Panc1 (cell line): ENCODE measurements around the gene NSMF. TPM values are rescaled to one million over a fixed set of nuclear protein-coding genes. Genes with fewer than 3 reads are reported as not detected.

Experiments
- ATAC-seq: fragments of 200-7000 bp; cut with Tn5 transposase; 2 replicates; pipeline ENCODE4 v1.9.1; 2020; ENCODE audit warnings: mild to moderate bottlenecking, moderate library complexity
- BruUV-seq: library from RNA; stranded (reverse); fragments of 400-500 nt; replicated peaks from 2 replicates; lab custom pipeline; 2021; lab: Mats Ljungman, UMichigan
- CTCF ChIA-PET: fragments of 300-600 bp; sonication (Branson Sonifier 250); formaldehyde crosslinking; loops from one replicate; lab custom pipeline; 2022; ENCODE audit warnings: antibody characterized with exemption; lab: Charles Lee
- POLR2A ChIA-PET: fragments of 300-600 bp; sonication (Branson Sonifier 250); formaldehyde crosslinking; loops from one replicate; lab custom pipeline; 2022; ENCODE audit warnings: antibody characterized with exemption; lab: Charles Lee
- DNase-seq: peaks from one replicate; pipeline ENCODE4 v3.0.0-alpha.2; 2010; ENCODE audit warnings: low read depth, low spot score
- H3K27ac ChIP-seq: 2 replicates; pipeline ENCODE4 v1.5.1; 2011; ENCODE audit warnings: mild to moderate bottlenecking, low read length, inconsistent platforms
- H3K27me3 ChIP-seq: fragments of 200-500 bp; sonication (Bioruptor generic); 2 replicates; pipeline ENCODE4 v1.6.0; 2014; ENCODE audit warnings: low read length, inconsistent platforms; ENCODE audit not compliant: control insufficient read depth, insufficient read depth
- H3K36me3 ChIP-seq: fragments of 200-500 bp; sonication (Bioruptor generic); 2 replicates; pipeline ENCODE4 v1.5.1; 2014; ENCODE audit warnings: inconsistent platforms, mild to moderate bottlenecking, low read length, moderate library complexity; ENCODE audit not compliant: control insufficient read depth, insufficient read depth
- H3K4me1 ChIP-seq: 2 replicates; pipeline ENCODE4 v1.5.1; 2011; ENCODE audit warnings: inconsistent platforms, mild to moderate bottlenecking, low read length, moderate library complexity; ENCODE audit not compliant: control insufficient read depth, insufficient read depth
- H3K4me3 ChIP-seq, 2 experiments: 2 replicates each; pipeline ENCODE4 v1.5.1; 2011 to 2012; ENCODE audit warnings: low read depth in 2 of 2, low read length in 2 of 2, mild to moderate bottlenecking in 2 of 2, inconsistent platforms in 1 of 2, moderate library complexity in 1 of 2
- H3K9me3 ChIP-seq: fragments of 200-500 bp; sonication (Bioruptor generic); 2 replicates; pipeline ENCODE4 v1.5.1; 2014; ENCODE audit warnings: low read depth, mild to moderate bottlenecking, inconsistent platforms, low read length, moderate library complexity; ENCODE audit not compliant: control insufficient read depth, insufficient read depth
- POLR2AphosphoS5 ChIP-seq: IDR thresholded peaks from 2 replicates; pipeline ENCODE4 v1.6.1; 2012; ENCODE audit warnings: mild to moderate bottlenecking, low read depth, low read length, moderate library complexity
- SIN3A ChIP-seq: IDR thresholded peaks from 2 replicates; pipeline ENCODE4 v1.6.1; 2012; ENCODE audit warnings: low read depth, mild to moderate bottlenecking, low read length, moderate library complexity, borderline replicate concordance; ENCODE audit not compliant: insufficient read depth
- TCF7L2 ChIP-seq: IDR thresholded peaks from 2 replicates; pipeline ENCODE4 v1.6.1; 2011; ENCODE audit warnings: mild to moderate bottlenecking, low read depth, low read length, inconsistent platforms
- in situ Hi-C: cut with HindIII; loops from 2 replicates; pipeline ENCODE4 v1.10.0; 2016; ENCODE audit warnings: low sequenced_read_pairs, low pct_unique_long_range_greater_than_20kb
- intact Hi-C: fragments of 100-400 bp; cut with micrococcal nuclease; formaldehyde crosslinking; loops from one replicate; pipeline ENCODE4 v1.10.0; 2022; ENCODE audit not compliant: unreplicated experiment
- total RNA-seq: library from RNA; stranded (reverse); gene quantifications from one replicate; pipeline ENCODE4 v1.2.1, GENCODE V29; 2021; ENCODE audit not compliant: unreplicated experiment
- TF ChIP-seq, protein P1 (sequence below): fragments of 450-650 bp; IDR thresholded peaks from 2 replicates; pipeline ENCODE4 v1.5.1; 2017; ENCODE audit warnings: mild to moderate bottlenecking
- TF ChIP-seq, protein P2 (sequence below), 2 experiments: IDR thresholded peaks; 2 replicates each; pipeline ENCODE4 v1.6.1; 2011 to 2012; ENCODE audit warnings: low read depth in 2 of 2, control low read depth in 1 of 2, low read length in 1 of 2, mild to moderate bottlenecking in 1 of 2, moderate library complexity in 1 of 2; ENCODE audit not compliant: insufficient read depth in 1 of 2

NSMF gene
- total RNA-seq, 1 experiment from 2014 or later = 40.0 TPM

DNA sequence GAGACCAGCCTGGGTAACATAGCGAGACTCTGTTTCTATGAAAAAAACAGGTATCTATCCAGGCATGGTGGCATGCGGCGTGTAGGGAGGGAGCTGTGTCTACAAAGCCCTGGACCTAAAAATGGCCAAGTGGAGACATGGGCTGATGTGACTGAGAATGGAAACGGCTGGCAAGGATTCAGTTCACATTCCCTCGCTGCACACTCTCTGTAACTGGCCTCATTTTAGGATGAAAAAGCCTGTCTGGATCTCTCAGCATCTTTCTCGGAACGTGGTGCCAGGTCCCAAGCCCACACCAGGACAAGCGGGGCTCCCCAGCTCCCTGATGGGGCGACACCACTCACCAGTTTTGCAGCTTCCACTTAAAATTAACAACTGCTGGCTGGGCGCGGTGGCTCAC, 49.6 kb downstream of the NSMF start:
- BruUV-seq = no TSS peak
- CTCF ChIA-PET = no interaction called here
- intact Hi-C loops = no loop called here
- ATAC-seq = no peak
- Histone ChIP-seq H3K36me3 (no peaks in the 10 kb centered on the region), H3K4me3 (no peak overlapping the region), H3K9me3 (no peaks in the 10 kb centered on the region), H3K27me3 (no peaks in the 10 kb centered on the region), H3K4me1 (peaks cover 40% of the 10 kb centered on the region), H3K27ac (peak overlapping the region; percentile 40)
- in situ Hi-C loops = no loop called here
- POLR2A ChIA-PET = no interaction called here
- no peak for DNase-seq
- no peak for TF ChIP-seq TCF7L2
- no peak for TF ChIP-seq SIN3A
- TF ChIP-seq, protein P1, sequence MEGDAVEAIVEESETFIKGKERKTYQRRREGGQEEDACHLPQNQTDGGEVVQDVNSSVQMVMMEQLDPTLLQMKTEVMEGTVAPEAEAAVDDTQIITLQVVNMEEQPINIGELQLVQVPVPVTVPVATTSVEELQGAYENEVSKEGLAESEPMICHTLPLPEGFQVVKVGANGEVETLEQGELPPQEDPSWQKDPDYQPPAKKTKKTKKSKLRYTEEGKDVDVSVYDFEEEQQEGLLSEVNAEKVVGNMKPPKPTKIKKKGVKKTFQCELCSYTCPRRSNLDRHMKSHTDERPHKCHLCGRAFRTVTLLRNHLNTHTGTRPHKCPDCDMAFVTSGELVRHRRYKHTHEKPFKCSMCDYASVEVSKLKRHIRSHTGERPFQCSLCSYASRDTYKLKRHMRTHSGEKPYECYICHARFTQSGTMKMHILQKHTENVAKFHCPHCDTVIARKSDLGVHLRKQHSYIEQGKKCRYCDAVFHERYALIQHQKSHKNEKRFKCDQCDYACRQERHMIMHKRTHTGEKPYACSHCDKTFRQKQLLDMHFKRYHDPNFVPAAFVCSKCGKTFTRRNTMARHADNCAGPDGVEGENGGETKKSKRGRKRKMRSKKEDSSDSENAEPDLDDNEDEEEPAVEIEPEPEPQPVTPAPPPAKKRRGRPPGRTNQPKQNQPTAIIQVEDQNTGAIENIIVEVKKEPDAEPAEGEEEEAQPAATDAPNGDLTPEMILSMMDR = no peak

DNA sequence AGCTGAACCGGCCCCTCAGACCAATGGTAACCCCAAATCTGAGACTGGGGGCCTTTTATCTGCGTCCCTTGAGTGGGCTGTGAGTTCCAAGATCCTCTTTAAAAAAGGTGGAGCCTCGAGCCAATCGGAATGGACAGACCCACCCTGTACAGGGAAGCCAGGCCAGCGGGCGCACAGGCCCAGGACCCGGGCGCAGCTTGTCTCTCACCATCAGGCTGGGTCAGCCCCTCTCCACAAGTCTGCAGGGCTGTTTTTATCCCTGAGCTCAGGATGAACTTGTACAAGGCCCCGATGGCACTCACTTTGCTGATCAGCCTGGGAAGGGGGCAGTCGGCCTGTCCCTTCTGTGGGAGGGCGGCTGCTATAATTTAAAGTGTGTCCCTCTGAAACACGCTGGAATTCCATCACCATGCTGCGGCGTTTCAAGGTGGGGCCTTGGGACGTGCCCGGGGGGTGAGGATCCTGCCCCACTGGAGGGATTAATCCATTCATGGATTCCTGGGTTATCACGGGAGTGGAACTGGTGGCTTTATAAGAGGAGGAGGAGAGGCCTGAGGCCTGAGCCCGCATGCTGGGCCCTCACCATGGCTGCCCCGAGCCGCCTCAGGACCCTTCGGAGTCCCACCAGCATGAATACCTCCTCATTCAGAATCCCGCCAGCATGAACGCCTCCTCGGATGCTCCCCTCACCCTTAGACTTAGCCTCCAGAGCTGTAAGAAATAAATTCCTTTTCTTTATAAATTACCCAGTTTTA, 50.3 kb downstream of the NSMF start:
- peaks cover 37% of the 10 kb centered on the region for H3K4me1 ChIP-seq
- no peaks in the 10 kb centered on the region for H3K27me3 ChIP-seq
- no peak for ATAC-seq
- H3K4me3 ChIP-seq = no peak overlapping the region
- H3K36me3 ChIP-seq = no peaks in the 10 kb centered on the region
- peak overlapping the region; percentile 40 for H3K27ac ChIP-seq
- intact Hi-C loops (no loop called here), in situ Hi-C loops (no loop called here)
- ChIA-PET CTCF (interaction anchor here (0.5 to 1.2 kb wide), 2 partner anchors 14 to 107 kb away, joined by 4 read pairs; partner anchors contain the start of genes EXD3 and NRARP), POLR2A (interaction anchor here (0.6 kb wide), 1 partner anchor 33 kb away, joined by 3 read pairs; no protein-coding TSS in a partner anchor)
- no peak for TF ChIP-seq SIN3A
- no peak for TF ChIP-seq POLR2AphosphoS5
- TF ChIP-seq, protein P2, sequence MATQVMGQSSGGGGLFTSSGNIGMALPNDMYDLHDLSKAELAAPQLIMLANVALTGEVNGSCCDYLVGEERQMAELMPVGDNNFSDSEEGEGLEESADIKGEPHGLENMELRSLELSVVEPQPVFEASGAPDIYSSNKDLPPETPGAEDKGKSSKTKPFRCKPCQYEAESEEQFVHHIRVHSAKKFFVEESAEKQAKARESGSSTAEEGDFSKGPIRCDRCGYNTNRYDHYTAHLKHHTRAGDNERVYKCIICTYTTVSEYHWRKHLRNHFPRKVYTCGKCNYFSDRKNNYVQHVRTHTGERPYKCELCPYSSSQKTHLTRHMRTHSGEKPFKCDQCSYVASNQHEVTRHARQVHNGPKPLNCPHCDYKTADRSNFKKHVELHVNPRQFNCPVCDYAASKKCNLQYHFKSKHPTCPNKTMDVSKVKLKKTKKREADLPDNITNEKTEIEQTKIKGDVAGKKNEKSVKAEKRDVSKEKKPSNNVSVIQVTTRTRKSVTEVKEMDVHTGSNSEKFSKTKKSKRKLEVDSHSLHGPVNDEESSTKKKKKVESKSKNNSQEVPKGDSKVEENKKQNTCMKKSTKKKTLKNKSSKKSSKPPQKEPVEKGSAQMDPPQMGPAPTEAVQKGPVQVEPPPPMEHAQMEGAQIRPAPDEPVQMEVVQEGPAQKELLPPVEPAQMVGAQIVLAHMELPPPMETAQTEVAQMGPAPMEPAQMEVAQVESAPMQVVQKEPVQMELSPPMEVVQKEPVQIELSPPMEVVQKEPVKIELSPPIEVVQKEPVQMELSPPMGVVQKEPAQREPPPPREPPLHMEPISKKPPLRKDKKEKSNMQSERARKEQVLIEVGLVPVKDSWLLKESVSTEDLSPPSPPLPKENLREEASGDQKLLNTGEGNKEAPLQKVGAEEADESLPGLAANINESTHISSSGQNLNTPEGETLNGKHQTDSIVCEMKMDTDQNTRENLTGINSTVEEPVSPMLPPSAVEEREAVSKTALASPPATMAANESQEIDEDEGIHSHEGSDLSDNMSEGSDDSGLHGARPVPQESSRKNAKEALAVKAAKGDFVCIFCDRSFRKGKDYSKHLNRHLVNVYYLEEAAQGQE (IDR thresholded peaks at IDR 0.05; ENCODE audit: insufficient read depth in 1 of 2, low read depth in 2 of 2, low read length in 1 of 2) = no peak
- no peak for TF ChIP-seq TCF7L2
- TF ChIP-seq, protein P1 = no peak
- no TSS peak for BruUV-seq
- H3K9me3 ChIP-seq = no peaks in the 10 kb centered on the region
- no peak for DNase-seq
